Measurements from ENCODE around the gene ADAM22.

DNA sequence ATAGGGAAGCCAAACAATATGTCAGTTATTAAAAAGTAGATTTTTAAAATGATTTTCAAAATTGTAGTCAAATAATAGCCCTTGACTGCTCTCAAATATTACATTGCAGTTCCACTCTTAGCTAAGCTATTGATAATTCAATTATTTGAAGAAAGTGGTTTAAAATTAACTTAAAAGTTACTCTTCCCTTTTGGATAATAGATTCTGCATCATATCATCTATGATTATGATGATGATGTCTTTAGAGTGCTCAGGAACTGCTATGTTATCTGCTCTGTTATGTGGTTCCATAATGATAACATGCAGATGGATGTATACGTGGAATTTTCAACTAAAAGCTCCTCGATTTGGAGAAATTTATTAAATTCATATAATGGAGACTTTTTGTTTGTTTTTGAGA, 110.0 kb downstream of the ADAM22 start:
- TF ChIP-seq EZH2 (IDR thresholded peaks at IDR 0.05; ENCODE audit: insufficient read depth, poor library complexity, severe bottlenecking): no peak
- TF ChIP-seq EZH2phosphoT487 (IDR thresholded peaks at IDR 0.05; ENCODE audit: insufficient read depth, low read depth): no peak

Data from GM23248 (cell line).